ENCODE measurements around the gene AHSP.
"Not testable (repeated sequence)": the region's sequence is repeated elsewhere in the genome, so short reads cannot be mapped to it uniquely, and the experiment has no call there.

AHSP gene

GRCh38 chr16:31501226-31501965 is 26.3 kb upstream of the AHSP start:
- DNase-seq (ENCODE audit: low spot score), result no peak

DNA sequence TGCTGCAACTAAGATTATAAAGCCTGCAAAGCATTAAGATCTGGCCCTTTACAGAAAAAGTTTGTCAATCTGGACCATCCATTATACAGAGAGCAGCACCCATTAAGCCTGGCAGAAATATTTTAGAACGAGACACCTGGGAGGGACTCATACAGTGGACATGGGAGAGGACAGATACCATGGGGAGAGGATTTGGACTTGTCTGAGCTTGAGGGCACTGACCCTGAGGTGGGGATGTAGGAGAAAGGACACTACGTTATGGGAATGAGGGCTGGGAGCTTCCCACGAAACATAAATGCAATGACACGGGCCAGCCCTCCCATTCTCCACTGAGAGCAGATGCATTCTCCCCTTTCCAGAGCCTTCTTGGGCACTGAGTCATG is 25.7 kb upstream of the AHSP start:
- DNase-seq (ENCODE audit: low spot score), result no peak

GRCh38 chr16:31502981-31503380 is 24.7 kb upstream of the AHSP start:
- DNase-seq (ENCODE audit: low spot score), result no peak

GRCh38 chr16:31503555-31503954 is 24.1 kb upstream of the AHSP start:
- DNase-seq (ENCODE audit: low spot score), result not testable (repeated sequence)

GRCh38 chr16:31504159-31504558 is 23.5 kb upstream of the AHSP start:
- DNase-seq (ENCODE audit: low spot score), result no peak

GRCh38 chr16:31505483-31505882 is 22.2 kb upstream of the AHSP start:
- DNase-seq (ENCODE audit: low spot score), result no peak

- DNase-seq (ENCODE audit: low spot score), result no peak
Measured at GRCh38 chr16:31507617-31507928, 20.1 kb upstream of the AHSP start.

- DNase-seq (ENCODE audit: low spot score), result peak; percentile 74
Measured at GRCh38 chr16:31507929-31508705, 19.6 kb upstream of the AHSP start, which contains the start of gene RUSF1. RUSF1 (minus strand) TSS chr16:31508391; CDS start chr16:31508373, 18 bp downstream.

DNA sequence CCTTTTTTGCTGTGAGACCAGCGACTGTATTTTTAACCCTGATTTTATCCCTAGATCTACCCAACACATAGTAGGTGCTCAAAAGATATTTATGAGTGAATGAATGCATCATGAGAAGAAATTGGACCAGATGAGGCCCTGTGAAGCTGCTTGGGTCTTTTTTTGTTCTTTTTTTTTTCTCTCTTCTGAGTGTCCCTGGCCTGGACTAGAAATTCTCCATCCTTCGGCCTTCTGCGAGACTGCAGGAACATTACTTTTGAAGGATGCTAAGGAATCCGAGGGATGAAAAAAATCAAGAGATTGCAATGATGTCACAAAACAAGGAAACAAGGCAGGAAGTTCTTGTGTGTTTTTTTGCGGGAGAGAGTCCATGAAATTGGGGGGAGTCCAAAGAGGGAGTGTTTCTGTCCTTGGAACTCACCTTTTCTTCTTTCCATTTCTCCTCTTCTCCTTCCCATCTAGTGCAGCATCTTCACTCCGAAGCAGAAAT is 18.9 kb upstream of the AHSP start:
- DNase-seq (ENCODE audit: low spot score), result no peak

DNA sequence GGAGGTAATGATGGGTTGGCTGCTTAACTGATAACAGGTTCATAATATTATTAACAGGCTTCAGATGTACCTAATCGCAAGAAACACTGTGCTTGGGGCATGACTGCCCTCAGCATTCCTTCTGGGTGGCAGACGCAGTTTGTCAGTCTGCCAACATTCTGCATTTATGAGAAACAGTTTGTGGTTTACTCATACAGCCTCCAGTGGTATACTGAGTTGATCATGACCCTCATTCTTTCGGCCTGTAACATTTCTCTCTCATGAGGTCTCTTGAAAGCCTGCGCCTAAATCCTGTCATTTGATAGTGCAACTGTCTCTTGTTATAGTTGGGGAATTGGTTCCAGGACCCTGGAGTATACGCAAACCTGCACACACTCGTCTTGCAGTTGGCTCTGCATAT is 14.6 kb upstream of the AHSP start:
- DNase-seq (ENCODE audit: low spot score), result no peak

- DNase-seq (ENCODE audit: low spot score), result no peak
Measured at GRCh38 chr16:31513884-31514283, 13.8 kb upstream of the AHSP start.

DNA sequence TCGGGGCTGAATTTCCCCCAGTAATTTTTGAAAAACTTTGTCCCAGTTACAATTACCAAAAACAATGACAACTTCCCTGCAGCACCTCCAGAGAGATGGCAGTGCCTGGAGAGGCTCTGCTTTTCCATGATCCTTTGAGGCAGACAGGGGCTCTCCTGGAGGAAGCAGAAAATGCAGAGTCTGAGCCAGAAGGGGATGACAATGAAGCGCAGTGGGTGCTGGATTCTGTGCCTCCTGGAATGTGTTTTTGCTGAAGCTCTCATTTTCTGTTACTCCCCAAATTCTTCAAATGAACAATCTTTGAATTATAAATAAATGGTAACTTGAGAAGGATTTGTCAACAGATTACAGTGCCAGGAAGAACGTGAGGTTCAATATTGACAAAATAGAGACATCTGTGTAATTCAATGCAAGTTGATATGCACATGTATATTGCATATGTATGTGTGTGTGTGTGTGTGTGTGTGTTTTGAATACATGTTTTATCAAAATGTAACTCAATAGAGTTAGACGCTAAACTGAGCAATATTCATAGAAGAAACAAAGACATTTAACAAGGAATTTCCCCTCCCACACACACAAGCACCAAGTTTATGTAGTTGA is 9.8 kb upstream of the AHSP start:
- DNase-seq (ENCODE audit: low spot score), result no peak

DNA sequence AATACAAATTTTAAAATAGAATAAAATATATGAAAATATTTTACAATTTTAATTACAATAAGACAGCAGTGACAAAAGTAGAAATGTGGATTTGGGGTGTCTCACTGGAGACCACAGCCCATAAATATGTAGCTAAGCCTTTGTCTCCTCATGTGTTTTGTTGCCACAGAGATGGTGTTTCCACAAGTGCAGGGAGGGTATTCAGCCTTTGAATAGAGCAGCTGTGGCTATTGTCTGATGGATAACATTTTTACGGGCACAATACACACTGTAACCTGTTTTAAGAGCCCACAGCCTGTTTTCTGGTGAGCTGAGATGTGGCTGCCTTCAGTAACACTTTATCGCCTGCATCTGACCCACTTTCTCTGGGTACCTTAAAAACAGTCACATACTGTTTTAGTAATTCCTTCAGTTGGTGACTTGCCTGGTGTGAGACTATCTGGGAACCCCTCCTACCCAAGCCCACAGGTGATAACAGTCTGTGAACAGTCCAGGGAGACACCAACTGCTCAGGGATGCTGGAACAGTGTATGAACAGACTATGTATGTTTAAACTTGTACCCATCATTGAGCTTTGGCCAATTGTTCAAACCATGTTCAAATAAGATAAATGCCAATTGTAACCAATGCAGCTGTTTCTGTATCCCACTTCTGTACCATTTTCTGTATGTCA is 7.8 kb upstream of the AHSP start:
- DNase-seq (ENCODE audit: low spot score), result no peak

DNA sequence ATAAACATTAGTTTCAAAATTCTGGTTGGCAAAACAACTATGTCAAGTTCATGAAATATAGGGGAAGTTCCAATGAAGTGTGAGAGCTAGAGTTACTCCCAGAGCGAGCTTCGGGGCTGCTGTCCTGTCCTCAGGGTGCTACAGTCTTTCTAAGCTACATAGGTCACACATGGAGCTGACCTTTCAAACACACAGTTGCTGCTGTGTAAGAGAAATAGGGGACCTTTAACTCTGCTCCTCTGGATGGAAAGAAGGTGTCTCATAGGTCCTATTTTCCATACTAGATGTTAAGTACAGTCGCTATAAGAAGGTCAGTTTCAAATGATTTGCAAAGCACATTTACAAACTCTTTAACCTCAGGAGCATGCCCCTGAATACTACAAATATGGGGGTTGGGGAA is 6.3 kb upstream of the AHSP start:
- no peak for DNase-seq (ENCODE audit: low spot score)

DNA sequence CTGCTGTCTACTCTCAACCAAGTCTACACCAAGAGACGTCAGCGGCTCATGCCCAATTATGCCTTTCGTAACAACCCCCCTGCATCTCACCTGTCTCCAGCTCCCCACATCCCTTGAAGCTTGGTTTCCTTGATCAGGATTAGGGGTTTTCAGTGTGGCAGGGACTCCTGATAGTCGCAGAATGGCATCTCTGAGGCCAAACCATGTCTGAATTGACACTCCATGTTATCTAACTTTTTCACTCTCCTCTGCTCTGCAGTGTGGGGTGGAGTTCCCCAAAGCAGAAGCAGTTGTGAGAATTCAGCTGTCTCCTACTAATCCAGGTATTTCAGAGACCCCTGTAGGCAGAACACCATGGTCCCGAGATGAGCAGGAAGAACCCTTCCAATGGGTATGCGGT is 5.6 kb upstream of the AHSP start:
- no peak for DNase-seq (ENCODE audit: low spot score)

- DNase-seq (ENCODE audit: low spot score), result not testable (repeated sequence)
Measured at GRCh38 chr16:31523768-31524167, 3.9 kb upstream of the AHSP start.

DNA sequence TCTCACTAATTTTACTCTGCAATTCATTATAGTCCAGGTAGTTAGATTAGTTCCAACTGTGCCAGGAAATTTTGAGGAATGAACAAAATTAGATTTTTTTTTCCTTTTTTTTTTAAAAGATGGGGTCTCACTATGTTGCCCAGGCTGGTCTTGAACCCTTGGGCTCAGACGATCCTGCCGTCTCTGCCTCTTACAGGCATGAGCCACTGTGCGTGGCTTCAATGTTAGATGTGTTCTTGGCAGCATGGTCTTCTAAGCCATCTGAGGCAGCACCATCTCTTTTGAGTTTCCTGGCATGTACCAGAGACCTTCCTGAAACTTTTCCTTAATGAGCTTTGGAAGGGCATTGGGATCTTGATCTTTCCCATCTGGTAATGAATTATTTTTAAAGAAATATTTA is 2.6 kb upstream of the AHSP start:
- no peak for DNase-seq (ENCODE audit: low spot score)

GRCh38 chr16:31528523-31529107 is 915 bp downstream of the AHSP start:
- DNase-seq (ENCODE audit: low spot score), result no peak

DNA sequence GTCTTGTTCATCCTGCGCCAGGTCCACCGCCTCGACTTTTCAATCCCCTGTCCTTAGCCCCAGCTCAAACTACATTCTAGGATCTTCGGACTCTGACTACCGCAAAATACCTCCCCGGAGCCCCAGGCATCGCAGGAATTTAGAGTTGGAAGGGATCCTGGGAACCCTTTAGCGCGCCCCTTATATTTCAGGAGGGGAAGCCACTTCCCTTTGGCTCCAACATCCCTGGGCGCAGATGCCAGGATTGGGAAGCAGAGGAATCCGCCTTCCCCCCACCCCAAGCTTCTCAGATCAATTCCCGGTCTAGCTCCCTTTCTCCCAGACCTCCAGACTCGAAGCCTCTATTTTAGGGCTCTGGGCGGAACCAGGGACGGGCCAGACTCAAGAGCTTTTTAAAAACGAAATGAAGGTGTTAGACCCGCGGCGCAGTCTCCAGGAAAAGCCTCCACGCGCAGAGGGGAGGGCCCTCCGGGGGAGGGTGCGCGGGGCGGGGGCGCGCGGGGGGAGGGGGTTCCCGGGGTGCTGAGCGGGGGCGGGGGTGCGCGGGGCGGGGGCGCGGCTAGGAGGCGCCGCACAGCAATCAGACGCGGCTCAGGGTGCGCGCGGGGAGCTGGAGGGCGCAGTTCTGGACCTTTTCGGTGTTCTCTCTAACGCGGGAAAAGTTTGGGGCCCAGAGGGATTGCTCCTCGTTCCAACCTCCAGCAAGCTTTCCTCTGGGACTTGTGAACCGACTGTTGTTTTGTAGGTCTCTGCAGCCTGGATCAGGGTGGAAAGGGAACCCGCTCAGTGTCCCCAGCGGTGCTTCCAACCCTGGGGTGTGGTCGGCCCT is 1.6 kb downstream of the AHSP start:
- no peak for DNase-seq (ENCODE audit: low spot score)

- DNase-seq (ENCODE audit: low spot score), result no peak
Measured at GRCh38 chr16:31529937-31530312, 2.2 kb downstream of the AHSP start.

DNA sequence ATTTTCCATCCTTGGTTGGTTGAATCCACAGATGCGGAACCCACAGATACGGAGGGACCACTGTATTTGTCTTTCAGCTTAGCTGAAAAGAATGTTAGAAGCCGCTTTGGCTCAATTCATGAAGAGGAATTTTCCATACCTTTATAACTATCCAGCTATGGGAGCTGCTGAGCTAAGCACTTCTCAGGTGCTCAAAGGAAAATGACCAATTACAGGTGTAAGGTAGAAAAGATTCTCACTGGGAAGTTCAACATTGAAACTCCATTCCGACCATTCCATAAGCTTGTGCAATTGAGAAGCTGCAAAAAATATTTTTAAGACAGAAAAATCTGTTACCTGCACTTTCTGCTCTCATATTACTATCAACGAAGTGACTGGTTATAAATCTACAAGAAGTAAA is 2.7 kb downstream of the AHSP start:
- no peak for DNase-seq (ENCODE audit: low spot score)
